HepG2 (cell line): ENCODE results near the gene NELFB. TPM values are rescaled to one million over a fixed set of nuclear protein-coding genes. Genes with fewer than 3 reads are reported as not detected.

ENCODE experiments used
- AGO2 ChIP-seq: fragments of 200-400 bp; formaldehyde crosslinking; optimal IDR thresholded peaks from 2 replicates; pipeline ENCODE3; 2017; ENCODE audit warnings: mild to moderate bottlenecking, low read depth, low read length, moderate library complexity
- AKNA ChIP-seq: sonication (generic); formaldehyde crosslinking; IDR thresholded peaks from 2 replicates; pipeline ENCODE4 v1.4.0; 2020; ENCODE audit warnings: missing genetic modification reagents, borderline replicate concordance
- CCAR2 ChIP-seq: fragments of 200-400 bp; formaldehyde crosslinking; optimal IDR thresholded peaks from 2 replicates; pipeline ENCODE3; 2018; ENCODE audit warnings: low read depth, mild to moderate bottlenecking, low read length, moderate library complexity
- DRAP1 ChIP-seq: IDR thresholded peaks from 2 replicates; pipeline ENCODE4 v1.6.1; 2016; ENCODE audit warnings: missing genetic modification reagents, missing compliant biosample characterization
- EED ChIP-seq: sonication (generic); formaldehyde crosslinking; IDR thresholded peaks from 2 replicates; pipeline ENCODE4 v1.5.0; 2020; ENCODE audit warnings: mild to moderate bottlenecking, missing genetic modification reagents
- FOXK2 ChIP-seq: fragments of 450-650 bp; IDR thresholded peaks from 2 replicates; pipeline ENCODE4 v1.6.1; 2016
- FOXO1 ChIP-seq: sonication (generic); formaldehyde crosslinking; IDR thresholded peaks from 2 replicates; pipeline ENCODE4 v1.4.0; 2020; ENCODE audit warnings: missing genetic modification reagents
- GABPA ChIP-seq, 2 experiments: IDR thresholded peaks; 2 replicates each; pipeline ENCODE4 v1.6.1; 2011 to 2016; ENCODE audit warnings: low read depth in 2 of 2, low read length in 1 of 2, missing biosample characterization in 1 of 2, missing genetic modification characterization in 1 of 2
- IKZF4 ChIP-seq: sonication (generic); formaldehyde crosslinking; IDR thresholded peaks from 2 replicates; pipeline ENCODE4 v1.5.1; 2020; ENCODE audit warnings: borderline replicate concordance, mild to moderate bottlenecking, low read depth, missing genetic modification reagents; ENCODE audit errors: not compliant biosample characterization
- MAZ ChIP-seq, 2 experiments: sonication (generic) in 1 of 2; formaldehyde crosslinking in 1 of 2; IDR thresholded peaks; 2 replicates each; pipeline versions ENCODE4 v1.5.0 to v1.6.1; 2012 to 2020; ENCODE audit warnings: low read depth in 2 of 2, mild to moderate bottlenecking in 2 of 2, borderline replicate concordance in 1 of 2, improper control_type of control experiment in 1 of 2, low read length in 1 of 2, missing genetic modification reagents in 1 of 2, moderate library complexity in 1 of 2
- MTA1 ChIP-seq: sonication (generic); formaldehyde crosslinking; IDR thresholded peaks from 2 replicates; pipeline ENCODE4 v1.4.0; 2020; ENCODE audit warnings: missing genetic modification reagents, mild to moderate bottlenecking, borderline replicate concordance
- NFKB2 ChIP-seq: sonication (generic); formaldehyde crosslinking; IDR thresholded peaks from 2 replicates; pipeline ENCODE4 v1.4.0; 2020; ENCODE audit warnings: missing genetic modification reagents, borderline replicate concordance
- NFYC ChIP-seq: IDR thresholded peaks from 2 replicates; pipeline ENCODE4 v1.6.1; 2016; ENCODE audit warnings: missing genetic modification reagents, missing compliant biosample characterization
- SMAD1 ChIP-seq: sonication (generic); formaldehyde crosslinking; IDR thresholded peaks from 2 replicates; pipeline ENCODE4 v1.4.0; 2020; ENCODE audit warnings: missing genetic modification reagents, low read depth, mild to moderate bottlenecking, borderline replicate concordance
- SRY ChIP-seq: sonication (generic); formaldehyde crosslinking; IDR thresholded peaks from 2 replicates; pipeline ENCODE4 v1.8.0; 2022; ENCODE audit warnings: mild to moderate bottlenecking, missing genetic modification reagents
- ZNF550 ChIP-seq: sonication (generic); formaldehyde crosslinking; IDR thresholded peaks from 2 replicates; pipeline ENCODE4 v1.4.0; 2020; ENCODE audit warnings: mild to moderate bottlenecking, missing genetic modification reagents, borderline replicate concordance
- ZNF557 ChIP-seq: sonication (generic); formaldehyde crosslinking; IDR thresholded peaks from 2 replicates; pipeline ENCODE4 v1.4.0; 2020; ENCODE audit warnings: missing genetic modification reagents
- ZNF564 ChIP-seq: sonication (generic); formaldehyde crosslinking; IDR thresholded peaks from 2 replicates; pipeline ENCODE4 v1.8.1; 2023; ENCODE audit warnings: mild to moderate bottlenecking, missing genetic modification reagents
- ZNF737 ChIP-seq: sonication (generic); formaldehyde crosslinking; IDR thresholded peaks from 2 replicates; pipeline ENCODE4 v1.5.0; 2020; ENCODE audit warnings: missing genetic modification reagents, mild to moderate bottlenecking, borderline replicate concordance
- polyA plus RNA-seq, 8 experiments: library from polyadenylated mRNA; depleted of rRNA in 3 of 8; stranded (reverse) in 7 of 8; unstranded in 1 of 8; fragments of >200 nt; fragmentation: Illumina TruSeq in 4 of 8; extraction: Trizol in 4 of 8; gene quantifications; 2 replicates each; pipeline versions ENCODE4 v1.2.1 to v1.2.3, GENCODE V29; 2011 to 2016; ENCODE audit warnings: low read depth in 4 of 8, missing spikeins in 1 of 8, mixed read lengths in 1 of 8; ENCODE audit not compliant: insufficient read depth in 1 of 8
- total RNA-seq, 5 experiments: library from RNA; depleted of rRNA; stranded (reverse); fragments of >200 nt; fragmentation: Illumina TruSeq; extraction: Trizol; gene quantifications; 2 replicates each; pipeline ENCODE4 v1.2.3, GENCODE V29; 2016; ENCODE audit warnings: low read depth in 1 of 5
- TF ChIP-seq, protein P1 (sequence below): sonication (generic); formaldehyde crosslinking; IDR thresholded peaks from 2 replicates; pipeline ENCODE4 v1.4.0; 2020; ENCODE audit warnings: mild to moderate bottlenecking, missing genetic modification reagents

The NELFB gene
- total and polyA plus RNA-seq, 2 of the 13 experiments (the other 11 are each of a cell fraction or from before 2014, with no cell fraction given) = 26.5 to 45.8 TPM

GRCh38 chr9:137237759-137238726, 17.1 kb upstream of the NELFB start (continued):
- TF ChIP-seq ZNF557 (CRISPR knock-in tag) (no peak), GABPA (IDR thresholded peaks at IDR 0.05; ENCODE audit: low read depth, low read length) (no peak), GABPA (CRISPR knock-in tag; IDR thresholded peaks at IDR 0.05; ENCODE audit: low read depth) (no peak), ZNF564 (CRISPR knock-in tag) (no peak), ZNF550 (CRISPR knock-in tag) (no peak), CCAR2 (no peak), EED (CRISPR knock-in tag) (no peak), MAZ (IDR thresholded peaks at IDR 0.05; ENCODE audit: borderline replicate concordance, low read depth, low read length) (no peak), MAZ (CRISPR knock-in tag; IDR thresholded peaks at IDR 0.05; ENCODE audit: low read depth) (no peak; the same call in 1 of the 2 replicates), AKNA (CRISPR knock-in tag) (no peak), SMAD1 (no peak), NFYC (no peak), SRY (no peak), DRAP1 (no peak), FOXO1 (CRISPR knock-in tag) (no peak; the same call in 1 of the 2 replicates), NFKB2 (CRISPR knock-in tag) (no peak), AGO2 (peak; percentile 62), MTA1 (CRISPR knock-in tag) (no peak), ZNF737 (no peak), IKZF4 (no peak), FOXK2 (no peak)
- TF ChIP-seq, protein P1, sequence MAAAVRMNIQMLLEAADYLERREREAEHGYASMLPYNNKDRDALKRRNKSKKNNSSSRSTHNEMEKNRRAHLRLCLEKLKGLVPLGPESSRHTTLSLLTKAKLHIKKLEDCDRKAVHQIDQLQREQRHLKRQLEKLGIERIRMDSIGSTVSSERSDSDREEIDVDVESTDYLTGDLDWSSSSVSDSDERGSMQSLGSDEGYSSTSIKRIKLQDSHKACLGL (CRISPR knock-in tag) = no peak
